ENCODE measurements around the gene SHANK1.

SHANK1 gene

GRCh38 chr19:50676625-50677197, 42.9 kb downstream of the SHANK1 start:
- no peak for TF ChIP-seq CTCF (IDR thresholded peaks at IDR 0.05; ENCODE audit: borderline replicate concordance, insufficient read depth, low read depth, low read length)
- no peak overlapping the region for H3K4me3 ChIP-seq (ENCODE audit: low read depth, low read length)

DNA sequence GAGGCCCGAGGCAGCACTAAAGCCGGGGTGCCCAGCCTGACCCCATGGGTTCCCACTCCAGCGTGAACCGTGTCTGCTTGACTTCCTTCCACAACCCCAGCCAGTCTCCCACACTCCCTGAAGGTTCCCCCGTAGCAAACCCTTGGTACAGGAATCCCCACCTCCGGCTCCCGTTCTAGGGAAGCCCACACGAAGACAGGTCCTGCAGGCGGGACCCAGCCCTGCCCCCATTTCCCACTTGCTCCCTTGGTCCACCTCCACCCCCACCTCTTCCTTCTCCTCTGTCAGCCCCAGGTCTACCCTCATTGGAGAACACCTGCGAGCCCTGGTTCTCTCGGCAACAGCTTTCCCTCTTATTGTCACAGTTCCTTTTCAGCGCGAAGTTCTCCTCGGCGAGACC, 46.5 kb downstream of the SHANK1 start:
- no peak overlapping the region for H3K4me3 ChIP-seq (ENCODE audit: low read depth, low read length)
- no peak for TF ChIP-seq CTCF (IDR thresholded peaks at IDR 0.05; ENCODE audit: borderline replicate concordance, insufficient read depth, low read depth, low read length)

GRCh38 chr19:50670102-50670380, 49.6 kb downstream of the SHANK1 start:
- TF ChIP-seq CTCF (IDR thresholded peaks at IDR 0.05; ENCODE audit: borderline replicate concordance, insufficient read depth, low read depth, low read length): no peak
- H3K4me3 ChIP-seq (ENCODE audit: low read depth, low read length): no peak overlapping the region

GRCh38 chr19:50669302-50670101, 50.1 kb downstream of the SHANK1 start:
- H3K4me3 ChIP-seq (ENCODE audit: low read depth, low read length): no peak overlapping the region
- TF ChIP-seq CTCF (IDR thresholded peaks at IDR 0.05; ENCODE audit: borderline replicate concordance, insufficient read depth, low read depth, low read length): peak; percentile 66; the same call in 1 of the 2 replicates

DNA sequence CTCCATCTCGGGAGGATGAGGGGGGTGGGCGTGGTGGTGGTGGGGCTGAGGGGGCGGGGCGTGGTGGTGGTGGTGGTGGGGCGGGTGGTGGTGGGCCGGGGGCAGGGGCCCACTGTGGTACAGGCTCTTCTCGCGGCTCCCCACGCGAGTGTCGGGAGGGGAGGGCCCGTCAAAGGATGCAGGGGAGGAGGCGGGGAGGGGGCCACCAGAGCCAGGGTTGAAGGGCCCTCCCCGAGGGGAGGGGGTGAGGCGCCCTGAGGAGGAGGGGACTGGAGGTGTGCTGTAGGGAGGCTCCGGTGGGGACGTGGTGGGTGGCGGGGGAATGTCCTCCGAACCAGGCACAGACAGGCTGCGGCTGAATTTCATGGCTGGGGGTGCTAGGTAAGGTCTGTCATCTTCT, 50.7 kb downstream of the SHANK1 start:
- no peak for TF ChIP-seq CTCF (IDR thresholded peaks at IDR 0.05; ENCODE audit: borderline replicate concordance, insufficient read depth, low read depth, low read length)
- no peak overlapping the region for H3K4me3 ChIP-seq (ENCODE audit: low read depth, low read length)

GRCh38 chr19:50668416-50668815, 51.2 kb downstream of the SHANK1 start:
- H3K4me3 ChIP-seq (ENCODE audit: low read depth, low read length): no peak overlapping the region
- no peak for TF ChIP-seq CTCF (IDR thresholded peaks at IDR 0.05; ENCODE audit: borderline replicate concordance, insufficient read depth, low read depth, low read length)

- no peak overlapping the region for H3K4me3 ChIP-seq (ENCODE audit: low read depth, low read length)
- no peak for TF ChIP-seq CTCF (IDR thresholded peaks at IDR 0.05; ENCODE audit: borderline replicate concordance, insufficient read depth, low read depth, low read length)
These were observed 51.8 kb downstream of the SHANK1 start for GRCh38 chr19:50667759-50668231.
